Left lung (tissue), 10 donors: ENCODE data around the gene HUWE1. TPM values are rescaled to one million over a fixed set of nuclear protein-coding genes. Genes with fewer than 3 reads are reported as not detected.

Source experiments
- ATAC-seq: fragments of 200-7000 bp; cut with Tn5 transposase; one replicate; pipeline ENCODE4 v1.9.1; 2020; ENCODE audit warnings: moderate library complexity
- DNase-seq, 4 donors: peaks; one replicate each; pipeline ENCODE4 v3.0.0-alpha.2; 2013 to 2020
- H3K27ac ChIP-seq, 2 donors: fragments of 200-600 bp; sonication (generic) in 1 of 2; one replicate each; pipeline versions ENCODE4 v1.5.0 to v1.8.0; 2020 to 2021
- H3K27me3 ChIP-seq, 2 donors: fragments of 200-600 bp; sonication (generic) in 1 of 2; one replicate each; pipeline versions ENCODE4 v1.5.0 to v1.8.0; 2020 to 2021
- H3K36me3 ChIP-seq, 2 donors: fragments of 200-600 bp; sonication (generic) in 1 of 2; one replicate each; pipeline versions ENCODE4 v1.5.0 to v1.8.0; 2020 to 2021
- H3K4me1 ChIP-seq, 2 donors: fragments of 200-600 bp; one replicate each; pipeline ENCODE4 v1.8.0; 2021
- H3K4me3 ChIP-seq, 2 donors: fragments of 200-600 bp; sonication (generic) in 1 of 2; one replicate each; pipeline versions ENCODE4 v1.5.0 to v1.8.0; 2020 to 2021; ENCODE audit warnings: mild to moderate bottlenecking in 1 of 2
- H3K9me3 ChIP-seq, 2 donors: fragments of 200-600 bp; sonication (generic) in 1 of 2; one replicate each; pipeline versions ENCODE4 v1.5.0 to v1.8.0; 2020 to 2021
- intact Hi-C, 2 donors: fragments of 100-400 bp; cut with DNase I; formaldehyde crosslinking; loops; one replicate each; pipeline versions ENCODE4 v1.11.2 to v1.14.2; 2022
- microRNA-seq, 2 donors: library from miRNA; unstranded; fragments of <30 nt; microRNA quantifications; one replicate each; pipeline ENCODE4, GENCODE V29; 2019
- polyA plus RNA-seq, 6 donors: library from polyadenylated mRNA; unstranded; fragments of 120-200 nt; gene quantifications; one replicate each; pipeline ENCODE4 v1.2.1, GENCODE V29; 2013; ENCODE audit not compliant: insufficient read length in 6 of 6
- total RNA-seq, 2 donors: library from RNA; stranded (reverse); fragmentation: NEBNext Ultra II Directional; extraction: Animal tissue kit (Norgen Biotek cat#: 25700); gene quantifications; one replicate each; pipeline ENCODE4 v1.2.1, GENCODE V29; 2021
- TF ChIP-seq, protein P1 (sequence below), 2 donors: fragments of 200-600 bp; sonication (generic) in 1 of 2; IDR thresholded peaks; one replicate each; pipeline versions ENCODE4 v1.5.0 to v1.8.0; 2021; ENCODE audit warnings: antibody characterized with exemption in 2 of 2
- donor health status: DM: no; HTN: yes; CAD: no.
- donor health status: DM: no; HTN: no; CAD: no.

The HUWE1 gene
- total and polyA plus RNA-seq, 8 donors, result 138 to 200 (median 152) TPM

DNA sequence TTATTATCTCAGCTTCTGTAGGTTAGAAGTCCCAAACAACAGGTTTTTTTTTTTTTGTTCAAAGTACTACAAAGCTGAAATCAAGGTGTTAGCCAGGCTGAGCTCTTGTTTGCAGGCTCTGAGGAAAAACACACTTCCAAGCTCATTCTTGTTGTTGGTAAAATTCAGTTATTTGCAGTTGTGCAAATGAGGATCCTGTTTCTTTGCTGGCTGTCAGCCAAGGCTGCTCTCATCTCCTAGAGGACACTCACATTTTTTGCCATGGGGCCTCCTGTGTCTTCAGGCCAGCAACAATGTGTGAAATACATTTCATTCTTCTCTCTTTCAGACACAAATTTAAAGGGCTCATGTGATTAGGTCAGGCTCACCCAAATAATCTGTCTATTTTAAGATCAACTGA is 192.1 kb downstream of the HUWE1 start:
- Histone ChIP-seq H3K4me1 (no peaks in the 10 kb centered on the region), H3K9me3 (no peaks in the 10 kb centered on the region), H3K27me3 (peaks cover 0 to 3% of the 10 kb centered on the region in 2 donors), H3K36me3 (no peaks in the 10 kb centered on the region), H3K27ac (no peak overlapping the region), H3K4me3 (no peak overlapping the region)
- DNase-seq, result peak in 1 of 4 donors; percentile 14
- TF ChIP-seq, protein P1, sequence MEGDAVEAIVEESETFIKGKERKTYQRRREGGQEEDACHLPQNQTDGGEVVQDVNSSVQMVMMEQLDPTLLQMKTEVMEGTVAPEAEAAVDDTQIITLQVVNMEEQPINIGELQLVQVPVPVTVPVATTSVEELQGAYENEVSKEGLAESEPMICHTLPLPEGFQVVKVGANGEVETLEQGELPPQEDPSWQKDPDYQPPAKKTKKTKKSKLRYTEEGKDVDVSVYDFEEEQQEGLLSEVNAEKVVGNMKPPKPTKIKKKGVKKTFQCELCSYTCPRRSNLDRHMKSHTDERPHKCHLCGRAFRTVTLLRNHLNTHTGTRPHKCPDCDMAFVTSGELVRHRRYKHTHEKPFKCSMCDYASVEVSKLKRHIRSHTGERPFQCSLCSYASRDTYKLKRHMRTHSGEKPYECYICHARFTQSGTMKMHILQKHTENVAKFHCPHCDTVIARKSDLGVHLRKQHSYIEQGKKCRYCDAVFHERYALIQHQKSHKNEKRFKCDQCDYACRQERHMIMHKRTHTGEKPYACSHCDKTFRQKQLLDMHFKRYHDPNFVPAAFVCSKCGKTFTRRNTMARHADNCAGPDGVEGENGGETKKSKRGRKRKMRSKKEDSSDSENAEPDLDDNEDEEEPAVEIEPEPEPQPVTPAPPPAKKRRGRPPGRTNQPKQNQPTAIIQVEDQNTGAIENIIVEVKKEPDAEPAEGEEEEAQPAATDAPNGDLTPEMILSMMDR (IDR thresholded peaks at IDR 0.05), result no peak
- intact Hi-C loops, result no loop called here
- no peak for ATAC-seq

DNA sequence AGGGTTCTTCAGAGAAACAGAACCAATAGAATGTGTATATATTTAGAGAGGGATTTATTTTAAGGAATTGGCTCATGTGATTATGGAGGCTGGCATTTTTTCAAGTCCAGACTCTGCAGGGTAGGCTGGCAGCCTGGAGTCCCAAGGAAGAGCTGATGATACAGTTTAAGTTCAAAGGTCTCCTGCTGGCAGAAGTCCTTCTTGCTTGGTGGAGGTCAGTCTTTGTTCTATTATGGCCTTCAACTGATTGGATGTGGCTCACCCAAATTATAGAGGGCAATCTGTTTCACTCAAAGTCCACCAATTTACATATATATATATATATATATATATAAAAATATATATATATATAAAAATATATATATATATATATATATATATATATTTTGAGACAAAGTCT is 200.2 kb downstream of the HUWE1 start:
- H3K36me3 ChIP-seq, result no peaks in the 10 kb centered on the region
- no peaks in the 10 kb centered on the region for H3K27me3 ChIP-seq
- TF ChIP-seq, protein P1 (IDR thresholded peaks at IDR 0.05), result no peak
- no peaks in the 10 kb centered on the region for H3K9me3 ChIP-seq
- no peak overlapping the region for H3K27ac ChIP-seq
- no peak overlapping the region for H3K4me3 ChIP-seq
- no peak for DNase-seq
- intact Hi-C loops, result no loop called here
- no peaks in the 10 kb centered on the region for H3K4me1 ChIP-seq
- ATAC-seq, result no peak

- Histone ChIP-seq H3K4me1 (no peaks in the 10 kb centered on the region), H3K27me3 (no peaks in the 10 kb centered on the region), H3K4me3 (no peak overlapping the region), H3K9me3 (no peaks in the 10 kb centered on the region), H3K27ac (no peak overlapping the region), H3K36me3 (no peaks in the 10 kb centered on the region)
- TF ChIP-seq, protein P1 (IDR thresholded peaks at IDR 0.05), result no peak
- ATAC-seq, result no peak
- intact Hi-C loops, result no loop called here
- DNase-seq, result no peak
Measured at GRCh38 chrX:53483838-53484405, 202.6 kb downstream of the HUWE1 start.

- Histone ChIP-seq H3K27ac (no peak overlapping the region), H3K27me3 (no peaks in the 10 kb centered on the region), H3K4me1 (no peaks in the 10 kb centered on the region), H3K36me3 (no peaks in the 10 kb centered on the region), H3K4me3 (no peak overlapping the region), H3K9me3 (no peaks in the 10 kb centered on the region)
- ATAC-seq (no peak), DNase-seq (no peak)
- intact Hi-C loops, result no loop called here
- TF ChIP-seq, protein P1 (IDR thresholded peaks at IDR 0.05), result no peak
Measured at GRCh38 chrX:53483416-53483815, 203.1 kb downstream of the HUWE1 start.

Small RNA genes lying within 50 kb of the gene (microRNA-seq; reads per million reads assigned to microRNA genes)
- 4,302 to 4,443 reads per million in 2 donors for gene MIR98
- gene MIRLET7F2, result 2,564 to 2,960 reads per million in 2 donors
